EL (cell line): ENCODE results near the gene ABHD12.
A peak's percentile ranks its signal among the peaks of the same experiment; 100 is the strongest.
"Not testable (repeated sequence)": the region's sequence is repeated elsewhere in the genome, so short reads cannot be mapped to it uniquely, and the experiment has no call there.

Experiments used
- DNase-seq: peaks from one replicate; pipeline ENCODE4 v3.0.0-alpha.2; 2016

The ABHD12 gene

DNA sequence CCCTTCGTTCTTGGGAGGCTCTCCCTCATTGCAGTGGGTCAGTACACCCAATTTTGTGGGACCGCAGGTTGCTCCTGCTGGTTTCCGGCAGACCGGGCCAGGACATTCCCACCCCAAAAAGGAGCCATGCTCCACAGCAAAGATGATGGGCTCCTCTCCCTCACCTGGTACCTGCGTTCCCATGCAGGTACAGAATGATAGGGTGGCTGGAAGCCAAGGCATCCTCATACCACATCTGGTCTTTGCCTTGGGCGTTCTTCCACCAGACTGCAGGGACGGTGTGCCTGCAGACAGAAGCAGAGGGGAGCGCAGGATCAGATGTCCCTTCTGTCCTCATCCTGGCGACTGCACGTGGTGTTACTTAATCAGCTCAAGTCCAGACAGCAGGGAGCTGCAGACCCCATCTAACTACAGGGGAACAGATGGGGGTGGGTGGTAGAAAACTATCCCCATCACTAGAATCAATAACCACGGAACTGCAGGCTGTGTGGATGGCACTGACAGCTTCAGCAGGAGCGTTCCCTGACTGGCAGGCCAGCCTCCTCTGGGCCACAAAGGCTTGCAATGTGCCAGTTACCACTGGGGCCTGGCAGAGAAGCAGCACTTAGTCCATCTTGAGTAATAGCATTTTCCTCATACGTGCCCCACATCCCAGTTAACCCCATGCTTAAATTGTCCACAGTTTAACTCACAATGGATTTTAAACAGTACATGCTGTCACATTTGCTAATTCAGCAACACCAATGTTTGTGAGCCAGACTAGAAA, 70.4 kb downstream of the ABHD12 start:
- DNase-seq, result no peak

- no peak for DNase-seq
Observed at GRCh38 chr20:25319241-25320034, 71.2 kb downstream of the ABHD12 start.

DNA sequence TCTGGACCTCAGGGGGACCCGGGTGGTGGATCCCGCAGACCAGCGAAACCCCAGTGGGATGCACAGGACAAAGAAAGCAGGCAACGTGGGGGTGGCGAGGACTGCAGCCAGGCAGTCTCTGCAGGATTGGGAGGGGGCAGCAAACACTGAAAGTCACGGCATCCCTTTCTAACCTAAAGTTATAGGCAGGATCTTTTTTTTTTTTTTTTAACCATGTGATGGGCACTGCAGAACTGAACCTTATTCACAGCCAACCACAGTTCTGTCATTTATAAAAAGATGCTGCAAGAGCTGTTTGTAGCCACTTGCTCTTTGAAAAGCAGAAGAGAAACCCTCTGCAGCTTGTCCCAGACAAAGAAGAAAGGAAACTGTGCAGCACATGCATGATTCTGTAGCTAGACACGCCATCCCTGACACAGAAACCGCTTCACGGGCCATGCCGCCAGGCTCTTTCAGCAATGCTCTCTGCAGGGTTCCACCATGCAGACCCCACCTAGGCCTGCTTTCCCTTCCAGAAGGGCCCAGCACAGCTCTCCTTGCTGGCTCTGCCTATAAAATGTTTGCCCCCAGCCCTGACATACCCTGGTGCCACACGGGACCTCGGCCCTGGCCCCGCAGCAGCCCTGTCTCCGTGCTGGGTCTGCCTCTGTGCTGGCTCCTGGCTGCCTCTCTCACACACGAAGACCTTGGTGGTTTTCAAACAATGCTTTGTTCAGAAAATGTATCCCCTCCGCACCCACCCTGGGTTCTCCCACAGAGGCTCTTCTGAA, 72.0 kb downstream of the ABHD12 start:
- no peak for DNase-seq

DNA sequence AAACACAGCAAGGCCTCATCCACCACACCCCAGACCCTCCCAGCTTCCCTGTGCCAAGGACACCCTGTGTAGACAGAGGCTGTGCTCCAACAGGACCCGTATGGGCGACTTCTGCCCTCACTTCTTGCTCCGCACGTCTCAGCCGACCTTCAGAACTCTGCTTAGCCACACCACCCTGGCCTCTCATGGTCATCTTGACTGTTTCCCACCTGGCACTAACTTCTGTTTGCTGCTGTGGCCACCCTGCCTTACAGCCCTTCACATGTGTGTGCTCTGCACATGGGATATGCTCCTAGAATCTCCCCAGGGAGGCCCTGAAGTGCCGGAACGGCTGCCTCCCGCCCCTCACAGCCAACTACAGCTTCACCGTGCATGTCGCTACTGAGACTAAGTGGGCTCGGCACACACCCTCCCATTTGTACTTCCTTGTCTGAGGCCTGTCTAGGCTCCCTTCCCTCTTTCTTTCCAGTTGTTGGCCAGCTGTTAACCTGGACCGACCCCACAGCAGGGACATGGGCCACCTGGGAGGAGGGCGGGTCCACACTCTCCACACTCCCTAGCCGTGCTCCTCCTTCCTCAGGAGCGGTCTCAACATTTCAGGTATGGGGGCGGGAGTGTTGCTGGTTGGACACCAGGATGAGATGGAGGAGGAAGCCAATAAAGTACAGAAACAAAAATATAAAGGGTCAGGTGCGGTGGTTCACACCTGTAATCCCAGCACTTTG, 73.1 kb downstream of the ABHD12 start:
- DNase-seq, result no peak

DNA sequence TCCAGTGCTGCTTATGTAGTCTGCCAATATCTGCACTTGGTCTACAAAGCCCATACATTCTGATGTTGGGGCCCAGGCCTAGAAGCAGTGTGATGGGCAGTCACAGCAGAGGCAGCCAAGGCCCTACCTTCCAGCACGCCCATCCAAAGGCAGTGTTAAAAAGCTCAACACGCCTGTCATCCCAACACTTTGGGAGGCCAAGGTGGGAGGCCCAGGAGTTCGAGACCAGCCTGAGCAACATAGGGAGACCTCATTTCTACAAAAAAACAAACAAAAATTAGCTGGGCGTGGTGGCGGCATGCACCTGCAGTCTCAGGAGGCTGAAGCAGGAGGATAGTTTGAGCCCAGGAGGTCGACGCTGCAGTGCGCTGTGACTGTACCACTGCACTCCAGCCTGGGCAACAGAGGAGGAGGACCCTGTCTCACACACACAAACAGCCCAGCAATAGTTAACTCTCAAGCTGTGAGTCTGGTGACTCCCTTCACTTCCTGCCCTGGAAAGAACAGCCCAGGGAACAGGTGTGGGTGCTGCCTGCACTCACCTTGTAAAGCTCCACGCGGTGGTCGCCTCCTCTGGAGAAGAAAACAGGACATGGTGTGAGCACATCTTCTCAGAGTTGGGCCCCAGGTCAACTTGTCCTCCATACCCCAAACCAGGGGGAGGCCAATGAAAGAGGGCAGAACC, 74.0 kb downstream of the ABHD12 start:
- no peak for DNase-seq

DNA sequence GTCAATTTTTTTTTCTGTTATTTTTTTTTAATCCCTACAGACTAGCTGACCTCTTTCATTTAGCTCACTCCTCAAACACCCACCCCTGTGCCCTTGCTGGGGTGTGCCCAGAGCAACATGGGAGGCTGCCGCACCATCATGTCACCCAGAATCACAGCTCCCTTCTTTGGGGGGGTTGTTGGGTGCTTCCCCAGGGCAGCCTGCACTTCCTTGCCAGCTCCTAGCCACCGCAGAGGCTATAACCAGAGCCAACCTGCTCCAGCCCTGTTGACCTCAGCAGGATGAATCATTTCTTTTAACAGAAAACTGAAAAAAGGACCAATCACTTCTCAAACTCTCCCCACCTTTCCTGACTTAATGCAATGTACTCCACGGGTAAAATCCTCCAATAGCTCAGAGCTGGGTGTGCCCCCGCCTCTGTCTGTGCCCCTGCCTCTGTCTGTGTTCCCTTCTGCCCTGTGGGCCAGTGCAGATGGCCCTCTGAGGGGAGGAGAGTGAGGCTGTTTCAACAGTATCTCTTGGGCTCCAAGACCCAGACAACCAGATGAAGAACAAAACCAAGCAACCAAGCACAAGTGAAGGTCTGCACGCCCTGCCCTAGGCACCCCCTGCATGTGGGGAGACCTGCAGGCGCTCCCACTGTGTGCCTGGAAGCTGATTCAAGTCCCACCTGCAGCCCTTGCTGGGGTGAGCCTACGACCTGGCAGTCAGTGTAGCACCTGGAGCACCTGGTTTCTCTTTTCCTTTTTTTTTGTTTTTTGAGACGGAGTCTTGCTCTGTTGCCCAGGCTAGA, 75.0 kb downstream of the ABHD12 start:
- peak; percentile 67 for DNase-seq

- no peak for DNase-seq
Observed at GRCh38 chr20:25314497-25315417, 75.9 kb downstream of the ABHD12 start.

DNA sequence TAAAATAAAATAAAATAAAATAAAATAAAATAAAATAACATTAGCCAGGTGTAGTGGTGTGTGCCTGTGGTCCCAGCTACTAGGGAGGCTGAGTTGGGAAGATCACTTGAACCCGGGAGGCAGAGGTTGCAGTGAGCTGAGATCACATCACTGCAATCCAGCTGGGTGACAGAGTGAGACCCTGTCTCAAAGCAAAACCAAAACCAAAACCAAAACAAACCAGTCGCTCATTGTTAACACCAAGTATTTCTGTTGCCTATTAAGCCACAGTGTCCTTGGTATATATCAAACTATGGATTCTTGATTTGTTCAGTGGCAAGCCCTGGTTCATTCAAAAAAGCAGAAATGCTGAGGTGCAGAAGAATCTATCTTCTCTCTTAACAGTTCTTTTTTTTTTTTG, 77.0 kb downstream of the ABHD12 start:
- DNase-seq, result no peak

GRCh38 chr20:25312716-25313115, 77.9 kb downstream of the ABHD12 start:
- DNase-seq, result not testable (repeated sequence)

DNA sequence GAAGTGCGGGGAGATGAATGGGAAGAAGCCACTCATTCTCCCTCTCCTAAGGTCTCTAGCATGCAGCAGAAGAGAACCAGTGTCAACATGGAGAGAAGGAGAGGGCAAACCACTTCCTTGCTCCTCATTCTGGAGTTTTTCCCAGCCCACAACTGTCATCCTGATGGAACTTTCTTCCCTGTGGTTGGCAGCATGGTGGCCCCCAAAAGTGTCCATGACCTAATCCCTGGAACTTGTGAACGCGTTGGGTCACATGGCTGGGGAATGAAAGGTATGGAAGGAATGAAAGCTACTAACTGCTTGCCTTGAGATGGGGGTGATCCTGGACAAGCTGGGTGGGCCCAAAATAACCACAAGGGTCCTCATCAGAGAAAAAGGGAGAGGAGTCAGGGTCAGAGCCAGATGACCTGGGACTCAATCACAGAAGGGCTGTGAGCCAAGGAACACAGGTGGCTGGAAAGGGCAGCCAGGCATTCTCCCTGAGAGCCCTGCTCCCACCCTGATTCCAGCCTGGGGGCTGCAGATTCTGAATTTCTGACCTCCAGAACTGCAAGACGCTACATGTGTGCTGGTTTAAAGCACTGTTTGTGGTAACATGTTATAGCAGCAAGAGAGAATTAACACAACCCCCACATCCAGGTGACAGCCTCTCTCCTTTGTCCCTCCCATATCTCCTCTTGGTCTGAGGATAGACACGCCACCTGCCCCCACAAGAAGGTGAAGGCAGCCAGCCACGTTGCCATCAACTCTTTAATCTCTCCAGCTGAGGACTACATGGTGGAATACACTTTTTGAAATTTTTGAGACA, 79.5 kb downstream of the ABHD12 start:
- peak; percentile 98 for DNase-seq

DNA sequence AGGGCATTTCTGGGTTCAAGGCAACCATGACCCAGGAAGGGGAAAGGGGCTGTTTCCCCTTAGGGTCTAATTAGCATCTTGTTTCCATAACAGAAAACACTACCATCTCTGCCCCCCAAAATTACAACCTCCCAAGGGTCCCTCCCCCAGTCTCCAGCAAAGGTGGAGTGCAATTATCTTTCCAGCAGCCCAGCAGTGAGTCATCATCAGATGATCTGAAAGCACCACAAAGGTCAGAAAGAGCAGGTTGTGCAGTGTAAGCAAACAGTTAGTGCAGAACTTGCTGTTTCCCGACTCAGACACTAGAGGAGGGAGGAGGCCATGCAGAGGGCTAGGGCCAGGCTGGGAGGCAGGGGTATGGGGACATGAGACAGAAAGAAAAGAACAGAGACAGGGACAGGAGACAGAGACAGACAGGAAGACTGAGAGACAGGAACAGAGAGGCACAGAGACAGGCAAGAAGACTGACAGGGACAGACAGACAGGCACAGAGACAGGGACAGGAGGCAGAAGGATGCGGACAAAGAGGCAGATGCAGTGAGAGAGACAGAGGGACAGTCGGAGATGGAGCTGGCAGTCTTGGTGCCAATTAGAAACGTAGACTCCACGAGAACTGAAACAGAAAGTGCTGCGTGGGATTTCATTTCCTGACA, 80.2 kb downstream of the ABHD12 start:
- DNase-seq, result peak; percentile 97

DNA sequence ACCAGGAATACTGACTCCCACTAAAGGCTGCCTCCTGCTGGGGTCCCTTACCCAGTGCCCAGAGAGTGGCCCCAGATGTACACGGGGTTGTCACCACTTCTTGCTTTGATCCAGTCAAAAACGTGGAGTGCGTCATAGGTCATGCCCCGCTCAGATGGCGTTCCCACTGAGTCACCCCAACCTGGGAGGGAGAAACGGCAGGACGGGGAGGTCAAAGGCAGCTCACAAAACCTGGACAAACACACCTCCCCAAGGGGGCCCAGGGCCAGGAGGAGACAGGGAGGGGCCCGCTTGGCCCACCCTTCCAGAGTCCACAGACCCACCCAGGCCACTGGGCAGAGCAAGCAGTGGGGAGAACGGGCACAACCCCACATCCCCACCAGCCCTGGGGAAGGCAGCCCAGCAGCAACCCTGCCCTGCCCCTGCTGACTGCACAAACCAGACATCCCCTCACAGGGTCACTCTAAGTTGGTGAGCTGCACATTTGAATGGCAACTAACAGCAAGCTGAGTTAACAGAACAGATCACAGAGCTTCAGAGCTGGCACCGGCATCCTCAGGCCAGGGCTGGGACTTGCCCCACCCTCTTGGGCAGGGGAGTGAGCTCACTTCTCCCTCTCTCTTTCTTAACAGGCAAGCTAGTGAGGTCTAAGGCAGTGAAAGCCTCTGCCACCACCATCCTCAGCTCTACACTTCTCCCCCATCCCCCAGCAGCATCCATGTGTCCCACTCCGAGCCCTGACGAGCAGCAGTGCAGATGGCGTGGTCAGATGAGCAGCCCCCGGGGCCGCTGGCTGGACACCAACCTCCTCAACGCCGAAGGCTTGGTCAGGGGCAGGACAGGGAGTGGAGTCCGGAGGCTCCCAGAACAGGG, 81.0 kb downstream of the ABHD12 start:
- DNase-seq, result peak; percentile 95

- peak; percentile 88 for DNase-seq
Observed at GRCh38 chr20:25308671-25309394, 81.8 kb downstream of the ABHD12 start.

DNA sequence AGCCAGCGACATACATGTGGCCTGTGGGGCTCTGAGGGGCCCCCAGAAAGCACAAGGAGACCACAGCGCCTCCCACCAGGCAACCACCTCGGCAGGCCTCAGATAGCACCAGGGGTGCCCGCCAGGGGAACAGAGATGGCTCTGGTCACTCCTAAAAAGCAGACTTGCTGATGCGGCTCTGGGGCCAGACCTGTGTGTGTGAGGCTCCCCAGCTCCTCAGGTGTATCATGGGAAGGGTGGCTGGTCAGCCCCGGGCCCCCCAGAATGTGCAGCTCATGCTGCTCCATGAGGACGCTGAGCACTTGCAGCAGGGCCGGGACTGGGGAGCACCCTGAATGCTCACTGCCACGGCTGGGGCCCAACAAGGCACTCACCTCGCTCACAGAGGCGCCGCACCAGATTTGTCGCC, 82.5 kb downstream of the ABHD12 start:
- DNase-seq, result no peak

DNA sequence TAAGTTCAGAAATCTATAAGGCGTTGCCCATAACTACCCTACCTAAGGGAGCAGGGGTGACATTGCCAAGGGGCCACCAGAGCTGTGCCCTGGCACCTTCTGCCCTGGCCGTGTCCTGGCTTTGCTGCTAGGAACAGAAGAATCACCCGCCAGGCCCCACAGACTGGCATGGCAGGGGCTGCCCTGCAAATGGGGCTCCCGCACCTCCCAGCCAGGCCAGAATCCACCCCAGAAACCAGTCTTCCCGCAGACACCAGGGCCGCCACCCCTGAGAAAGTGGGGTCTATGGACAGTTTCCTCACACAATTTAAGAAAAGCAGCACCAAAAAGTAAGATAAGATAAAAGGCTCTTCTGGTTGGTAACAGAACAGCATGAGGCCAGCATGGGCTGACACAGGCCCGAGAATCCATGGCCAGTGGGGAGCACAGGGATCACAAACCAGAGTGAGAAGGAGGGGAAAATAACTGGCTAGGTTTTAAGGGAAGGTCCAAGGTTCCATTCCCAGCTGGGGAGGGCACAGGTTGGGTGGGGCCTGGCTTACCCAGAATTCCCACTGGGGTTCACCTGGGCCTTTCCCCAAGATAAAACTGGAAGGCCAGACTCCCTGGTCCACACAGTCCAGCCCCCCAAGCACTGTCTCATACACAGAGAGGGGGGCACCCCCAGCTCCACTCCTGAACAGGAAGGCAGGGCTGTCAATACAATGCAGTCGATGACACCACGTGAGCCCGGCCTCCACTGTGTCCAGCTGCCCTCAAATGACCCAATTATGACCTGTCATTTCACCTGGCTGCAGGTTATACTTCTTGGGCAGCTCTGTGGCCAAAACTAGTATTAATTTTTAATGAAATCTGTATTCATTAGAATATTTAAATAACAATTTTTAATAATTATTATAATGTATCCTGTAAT, 83.4 kb downstream of the ABHD12 start:
- no peak for DNase-seq

GRCh38 chr20:25304025-25304549, 86.5 kb downstream of the ABHD12 start:
- DNase-seq, result no peak
